ENCODE results near the gene SSH2. TPM values are rescaled to one million over a fixed set of nuclear protein-coding genes. Genes with fewer than 3 reads are reported as not detected.

SSH2 gene
- total RNA-seq, 2 experiments from 2014 or later, result 39.4 to 73.9 TPM

DNA sequence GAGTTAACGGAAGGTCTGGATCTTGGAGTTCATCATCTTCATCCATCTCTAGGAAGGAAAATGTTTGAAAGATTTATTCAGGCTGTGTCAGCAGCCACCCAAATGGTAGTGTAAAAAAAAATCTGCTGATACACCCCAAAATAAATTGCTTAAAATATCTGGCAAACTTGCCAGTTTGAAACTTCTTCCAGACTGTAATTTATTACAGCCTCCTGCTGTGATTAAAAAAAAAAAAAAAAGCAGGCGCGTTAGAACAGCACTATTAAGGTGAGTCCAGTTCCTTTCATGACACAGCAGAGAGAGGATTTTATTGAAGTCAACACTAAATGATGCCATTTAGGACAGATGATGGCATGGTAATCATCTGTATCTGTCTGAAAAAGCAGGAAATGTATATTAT lies 166.8 kb downstream of the SSH2 start:
- no peaks in the 10 kb centered on the region for H3K9me3 ChIP-seq (ENCODE audit: low read length)
- no peaks in the 10 kb centered on the region; the same call in 1 of the 2 replicates for H3K36me3 ChIP-seq (ENCODE audit: insufficient read depth, low read length)
- no peaks in the 10 kb centered on the region for H3K9me2 ChIP-seq (ENCODE audit: insufficient read depth, low read length)
- no TSS peak for BruUV-seq (replicated peaks)
- TF ChIP-seq EZH2phosphoT487 (IDR thresholded peaks at IDR 0.05; ENCODE audit: borderline replicate concordance, low read depth, low read length), result no peak
- TF ChIP-seq, protein P1, sequence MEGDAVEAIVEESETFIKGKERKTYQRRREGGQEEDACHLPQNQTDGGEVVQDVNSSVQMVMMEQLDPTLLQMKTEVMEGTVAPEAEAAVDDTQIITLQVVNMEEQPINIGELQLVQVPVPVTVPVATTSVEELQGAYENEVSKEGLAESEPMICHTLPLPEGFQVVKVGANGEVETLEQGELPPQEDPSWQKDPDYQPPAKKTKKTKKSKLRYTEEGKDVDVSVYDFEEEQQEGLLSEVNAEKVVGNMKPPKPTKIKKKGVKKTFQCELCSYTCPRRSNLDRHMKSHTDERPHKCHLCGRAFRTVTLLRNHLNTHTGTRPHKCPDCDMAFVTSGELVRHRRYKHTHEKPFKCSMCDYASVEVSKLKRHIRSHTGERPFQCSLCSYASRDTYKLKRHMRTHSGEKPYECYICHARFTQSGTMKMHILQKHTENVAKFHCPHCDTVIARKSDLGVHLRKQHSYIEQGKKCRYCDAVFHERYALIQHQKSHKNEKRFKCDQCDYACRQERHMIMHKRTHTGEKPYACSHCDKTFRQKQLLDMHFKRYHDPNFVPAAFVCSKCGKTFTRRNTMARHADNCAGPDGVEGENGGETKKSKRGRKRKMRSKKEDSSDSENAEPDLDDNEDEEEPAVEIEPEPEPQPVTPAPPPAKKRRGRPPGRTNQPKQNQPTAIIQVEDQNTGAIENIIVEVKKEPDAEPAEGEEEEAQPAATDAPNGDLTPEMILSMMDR (conservative IDR thresholded peaks at IDR 0.05; ENCODE audit: low read length), result no peak
- H3K79me2 ChIP-seq (ENCODE audit: insufficient read depth, low read depth, low read length), result peaks cover 25% of the 10 kb centered on the region
- CTCF ChIA-PET (ENCODE audit: unreplicated experiment), result no interaction called here
- H2AFZ ChIP-seq (ENCODE audit: low read length), result no peak overlapping the region
- no peak for DNase-seq (ENCODE audit: low spot score)
- H3K27ac ChIP-seq (ENCODE audit: low read depth, low read length, poor library complexity, severe bottlenecking), result no peak overlapping the region
- POLR2A ChIA-PET, result interaction anchor here (1.3 kb wide), 1 partner anchor 82 kb away, joined by 4 read pairs; no protein-coding TSS in a partner anchor
- intact Hi-C loops (cut with micrococcal nuclease; ENCODE audit: unreplicated experiment), result no loop called here
- H3K4me3 ChIP-seq (ENCODE audit: low read depth, low read length, poor library complexity, severe bottlenecking), result no peak overlapping the region
- peaks cover 47% of the 10 kb centered on the region for H3K4me1 ChIP-seq (ENCODE audit: insufficient read depth, low read length, poor library complexity, severe bottlenecking)
- H3K4me2 ChIP-seq (ENCODE audit: low read length), result no peak overlapping the region
- peaks cover 13% of the 10 kb centered on the region; the same call in 1 of the 2 replicates for H4K20me1 ChIP-seq (ENCODE audit: insufficient read depth, low read length)

DNA sequence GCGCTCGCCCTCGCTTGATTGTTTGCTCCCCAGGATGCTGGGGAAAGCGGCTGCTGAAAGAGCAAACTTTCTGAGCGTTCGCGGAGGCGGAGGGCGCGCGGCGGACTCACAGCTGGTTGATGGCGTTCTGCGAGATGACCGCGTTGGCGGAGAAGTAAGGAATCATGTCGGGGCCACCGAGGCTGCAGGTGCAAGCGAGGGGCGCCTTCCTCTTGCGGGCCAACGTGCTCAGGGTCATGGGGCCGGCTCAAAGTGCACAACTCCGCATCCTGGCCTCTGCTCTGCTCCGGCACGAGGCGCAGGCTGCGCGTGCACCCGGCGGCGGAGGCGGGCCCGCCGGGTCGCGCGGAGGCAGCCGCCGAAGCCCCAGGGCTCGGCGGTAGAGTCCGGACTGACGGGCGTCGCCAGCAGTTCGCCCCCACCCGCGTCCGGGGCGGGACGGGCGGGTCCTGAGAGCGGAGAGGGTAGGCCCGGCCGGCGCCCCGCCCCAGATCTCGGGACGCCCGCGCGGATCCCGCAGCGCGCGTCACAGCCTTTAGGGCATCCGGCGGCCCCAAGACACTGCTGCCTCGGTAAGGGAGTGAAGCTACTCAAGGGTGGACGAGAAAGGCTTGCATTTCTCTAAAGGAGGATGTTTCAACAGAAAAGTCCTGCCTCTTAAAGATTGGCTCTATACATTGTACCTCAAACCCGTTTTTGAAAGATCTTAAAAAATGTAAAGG lies 168.8 kb downstream of the SSH2 start:
- peak; percentile 91 for DNase-seq (ENCODE audit: low spot score)
- BruUV-seq (replicated peaks), result no TSS peak
- ChIA-PET CTCF (ENCODE audit: unreplicated experiment) (interaction anchor here (0.6 kb wide), 2 partner anchors 82 to 170 kb away, joined by 5 to 7 read pairs; no protein-coding TSS in a partner anchor), POLR2A (interaction anchor here (0.5 to 1.7 kb wide), 5 partner anchors 14 to 37 kb away, joined by 3 to 4 read pairs (median 4); no protein-coding TSS in a partner anchor)
- H3K9me2 ChIP-seq (ENCODE audit: insufficient read depth, low read length), result no peaks in the 10 kb centered on the region
- H4K20me1 ChIP-seq (ENCODE audit: insufficient read depth, low read length), result peaks cover 13% of the 10 kb centered on the region; the same call in 1 of the 2 replicates
- TF ChIP-seq, protein P1 (conservative IDR thresholded peaks at IDR 0.05; ENCODE audit: low read length), result no peak
- TF ChIP-seq EZH2phosphoT487 (IDR thresholded peaks at IDR 0.05; ENCODE audit: borderline replicate concordance, low read depth, low read length), result no peak
- peaks cover 52% of the 10 kb centered on the region for H3K4me1 ChIP-seq (ENCODE audit: insufficient read depth, low read length, poor library complexity, severe bottlenecking)
- peak overlapping the region; percentile 36; the same call in 1 of the 2 replicates for H2AFZ ChIP-seq (ENCODE audit: low read length)
- peak overlapping the region; percentile 85 for H3K4me2 ChIP-seq (ENCODE audit: low read length)
- intact Hi-C loops (cut with micrococcal nuclease; ENCODE audit: unreplicated experiment), result loop anchor here (2.0 kb wide), 2 partner anchors 38 to 54 kb away; no protein-coding TSS in a partner anchor
- H3K9me3 ChIP-seq (ENCODE audit: low read length), result no peaks in the 10 kb centered on the region
- peak overlapping the region; percentile 75 for H3K4me3 ChIP-seq (ENCODE audit: low read depth, low read length, poor library complexity, severe bottlenecking)
- H3K36me3 ChIP-seq (ENCODE audit: insufficient read depth, low read length), result peaks cover 13% of the 10 kb centered on the region; the same call in 1 of the 2 replicates
- H3K27ac ChIP-seq (ENCODE audit: low read depth, low read length, poor library complexity, severe bottlenecking), result peak overlapping the region; percentile 73
- H3K79me2 ChIP-seq (ENCODE audit: insufficient read depth, low read depth, low read length), result peaks cover 30% of the 10 kb centered on the region

Measured in OCI-LY7 (cell line).